NCI-H526 treated with DMSO at 0.1 percent for 48 hours (cell line): ENCODE measurements around the gene RCAN1.

Experiments
- DNase-seq: peaks from one replicate; lab custom pipeline; 2025; lab: John Stamatoyannopoulos, UW

Gene RCAN1

GRCh38 chr21:34537838-34538237 lies 77.1 kb downstream of the RCAN1 start:
- no peak for DNase-seq

- DNase-seq = no peak
These were observed 78.1 kb downstream of the RCAN1 start for GRCh38 chr21:34536820-34537219.

- DNase-seq = no peak
These were observed 78.6 kb downstream of the RCAN1 start for GRCh38 chr21:34536311-34536710.

GRCh38 chr21:34535886-34536285 lies 79.0 kb downstream of the RCAN1 start:
- no peak for DNase-seq

- no peak for DNase-seq
These were observed 80.4 kb downstream of the RCAN1 start for GRCh38 chr21:34534522-34534921.

GRCh38 chr21:34533938-34534337 lies 81.0 kb downstream of the RCAN1 start:
- no peak for DNase-seq

- no peak for DNase-seq
These were observed 83.5 kb downstream of the RCAN1 start for GRCh38 chr21:34531399-34531798.

GRCh38 chr21:34530261-34530660 lies 84.7 kb downstream of the RCAN1 start:
- DNase-seq = no peak

GRCh38 chr21:34528131-34528561 lies 86.8 kb downstream of the RCAN1 start:
- no peak for DNase-seq

GRCh38 chr21:34526618-34527290 lies 88.2 kb downstream of the RCAN1 start:
- DNase-seq = no peak

- DNase-seq = no peak
These were observed 88.7 kb downstream of the RCAN1 start for GRCh38 chr21:34526241-34526617.

- DNase-seq = no peak
These were observed 90.0 kb downstream of the RCAN1 start for GRCh38 chr21:34524646-34525601.

GRCh38 chr21:34523019-34523555 lies 91.8 kb downstream of the RCAN1 start:
- DNase-seq = peak; percentile 64

- peak; percentile 55 for DNase-seq
These were observed 92.6 kb downstream of the RCAN1 start for GRCh38 chr21:34522284-34522683.

- no peak for DNase-seq
These were observed 93.4 kb downstream of the RCAN1 start for GRCh38 chr21:34521561-34521960.

- no peak for DNase-seq
These were observed 94.0 kb downstream of the RCAN1 start for GRCh38 chr21:34520764-34521508.

GRCh38 chr21:34520281-34520680 lies 94.6 kb downstream of the RCAN1 start:
- no peak for DNase-seq

- no peak for DNase-seq
These were observed 95.2 kb downstream of the RCAN1 start for GRCh38 chr21:34519694-34520093.

- DNase-seq = no peak
These were observed 95.9 kb downstream of the RCAN1 start for GRCh38 chr21:34519016-34519415.

- DNase-seq = no peak
These were observed 96.6 kb downstream of the RCAN1 start for GRCh38 chr21:34518301-34518700.

- DNase-seq = no peak
These were observed 97.2 kb downstream of the RCAN1 start for GRCh38 chr21:34517491-34518245.
